Endothelial cell (in vitro differentiated cells): Measurements from ENCODE around the gene LUZP2. TPM values are rescaled to one million over a fixed set of nuclear protein-coding genes. Genes with fewer than 3 reads are reported as not detected.
"Not testable (repeated sequence)": the region's sequence is repeated elsewhere in the genome, so short reads cannot be mapped to it uniquely, and the experiment has no call there.

Experiments used
- DNase-seq: peaks from one replicate; pipeline ENCODE4 v3.0.0; 2021; ENCODE audit warnings: low spot score
- H3K27ac Mint-ChIP-seq: one replicate; pipeline ENCODE4 v1.8.0; 2021; ENCODE audit warnings: mixed read lengths, inconsistent platforms; ENCODE audit not compliant: unreplicated experiment
- H3K27me3 Mint-ChIP-seq: one replicate; pipeline ENCODE4 v1.8.0; 2021; ENCODE audit warnings: mild to moderate bottlenecking, moderate library complexity, mixed read lengths, inconsistent platforms; ENCODE audit not compliant: unreplicated experiment
- H3K36me3 Mint-ChIP-seq: one replicate; pipeline ENCODE4 v1.8.0; 2021; ENCODE audit warnings: mild to moderate bottlenecking, low read depth, mixed read lengths, inconsistent platforms; ENCODE audit not compliant: unreplicated experiment
- H3K4me1 Mint-ChIP-seq: one replicate; pipeline ENCODE4 v1.8.0; 2021; ENCODE audit warnings: mild to moderate bottlenecking, mixed read lengths, inconsistent platforms; ENCODE audit not compliant: unreplicated experiment
- H3K4me3 Mint-ChIP-seq: one replicate; pipeline ENCODE4 v1.8.0; 2021; ENCODE audit warnings: mild to moderate bottlenecking, mixed read lengths, inconsistent platforms; ENCODE audit not compliant: unreplicated experiment
- H3K9me3 Mint-ChIP-seq: one replicate; pipeline ENCODE4 v1.8.0; 2021; ENCODE audit warnings: mixed read lengths, inconsistent platforms; ENCODE audit not compliant: unreplicated experiment
- total RNA-seq: library from RNA; stranded (reverse); fragmentation: NEBNext Ultra II Directional; extraction: Animal tissue kit (Norgen Biotek cat#: 25700); gene quantifications from one replicate; pipeline ENCODE4 v1.2.1, GENCODE V29; 2021; ENCODE audit not compliant: unreplicated experiment
- TF ChIP-seq, protein P1 (sequence below): fragments of 200-600 bp; sonication (generic); IDR thresholded peaks from one replicate; pipeline ENCODE4 v1.5.0; 2021; ENCODE audit warnings: antibody characterized with exemption; ENCODE audit not compliant: unreplicated experiment

Gene LUZP2
- total RNA-seq, 1 donor from 2014 or later = 0.10 TPM

DNA sequence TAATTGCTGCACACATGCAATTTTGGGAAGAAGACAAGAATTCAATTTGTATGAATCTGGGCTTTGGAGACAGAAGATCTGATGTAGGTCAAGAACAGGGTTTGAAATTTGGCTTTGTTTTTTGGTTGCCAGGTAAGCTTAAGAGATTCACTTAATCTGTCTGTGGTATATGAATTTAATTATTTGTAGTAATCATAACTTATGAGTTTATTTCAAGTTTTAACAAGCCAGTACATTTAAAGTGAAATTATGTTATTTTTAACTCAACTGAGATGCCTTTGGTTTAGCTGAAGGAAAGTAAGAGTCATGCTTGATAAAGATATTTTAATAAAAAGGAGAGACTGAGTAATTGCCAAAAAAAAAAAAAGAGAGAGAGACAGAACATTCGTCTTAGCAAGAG is 384.1 kb downstream of the LUZP2 start:
- no peak for DNase-seq
- TF ChIP-seq, protein P1, sequence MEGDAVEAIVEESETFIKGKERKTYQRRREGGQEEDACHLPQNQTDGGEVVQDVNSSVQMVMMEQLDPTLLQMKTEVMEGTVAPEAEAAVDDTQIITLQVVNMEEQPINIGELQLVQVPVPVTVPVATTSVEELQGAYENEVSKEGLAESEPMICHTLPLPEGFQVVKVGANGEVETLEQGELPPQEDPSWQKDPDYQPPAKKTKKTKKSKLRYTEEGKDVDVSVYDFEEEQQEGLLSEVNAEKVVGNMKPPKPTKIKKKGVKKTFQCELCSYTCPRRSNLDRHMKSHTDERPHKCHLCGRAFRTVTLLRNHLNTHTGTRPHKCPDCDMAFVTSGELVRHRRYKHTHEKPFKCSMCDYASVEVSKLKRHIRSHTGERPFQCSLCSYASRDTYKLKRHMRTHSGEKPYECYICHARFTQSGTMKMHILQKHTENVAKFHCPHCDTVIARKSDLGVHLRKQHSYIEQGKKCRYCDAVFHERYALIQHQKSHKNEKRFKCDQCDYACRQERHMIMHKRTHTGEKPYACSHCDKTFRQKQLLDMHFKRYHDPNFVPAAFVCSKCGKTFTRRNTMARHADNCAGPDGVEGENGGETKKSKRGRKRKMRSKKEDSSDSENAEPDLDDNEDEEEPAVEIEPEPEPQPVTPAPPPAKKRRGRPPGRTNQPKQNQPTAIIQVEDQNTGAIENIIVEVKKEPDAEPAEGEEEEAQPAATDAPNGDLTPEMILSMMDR = no peak
- H3K27me3 Mint-ChIP-seq = no peaks in the 10 kb centered on the region
- no peaks in the 10 kb centered on the region for H3K9me3 Mint-ChIP-seq
- H3K36me3 Mint-ChIP-seq = no peaks in the 10 kb centered on the region
- H3K4me1 Mint-ChIP-seq = no peaks in the 10 kb centered on the region
- no peak overlapping the region for H3K4me3 Mint-ChIP-seq
- no peak overlapping the region for H3K27ac Mint-ChIP-seq

DNA sequence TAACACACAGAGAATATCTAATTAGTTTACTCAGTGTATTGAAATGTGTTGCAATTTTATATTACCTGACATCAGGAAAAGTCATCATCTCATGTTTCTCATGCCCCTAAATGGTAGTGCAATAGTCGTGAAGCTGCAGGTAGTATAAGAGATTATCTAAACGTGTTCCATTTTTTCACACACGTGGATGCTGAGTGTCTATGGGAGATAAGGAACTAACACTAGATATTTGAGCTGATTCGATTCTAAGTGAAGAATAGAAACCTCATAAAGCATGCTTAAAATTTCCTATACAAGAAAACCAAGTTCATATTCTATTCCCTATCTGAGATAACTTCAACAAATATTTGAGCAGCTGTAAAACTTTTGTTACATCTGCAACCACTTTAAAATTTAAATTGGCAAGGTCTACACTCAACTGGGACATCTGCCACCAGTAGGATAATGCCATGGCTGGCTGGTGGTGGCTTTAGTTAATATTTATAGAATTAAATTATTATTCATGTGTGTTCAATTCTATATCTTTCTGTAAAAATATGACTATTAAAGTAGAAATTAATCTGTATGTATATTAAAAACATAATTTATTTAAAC is 388.8 kb downstream of the LUZP2 start:
- no peak overlapping the region for H3K27ac Mint-ChIP-seq
- no peaks in the 10 kb centered on the region for H3K9me3 Mint-ChIP-seq
- no peak for DNase-seq
- H3K4me1 Mint-ChIP-seq = no peaks in the 10 kb centered on the region
- H3K4me3 Mint-ChIP-seq = no peak overlapping the region
- H3K27me3 Mint-ChIP-seq = peaks cover 1% of the 10 kb centered on the region
- TF ChIP-seq, protein P1 = no peak
- H3K36me3 Mint-ChIP-seq = no peaks in the 10 kb centered on the region

DNA sequence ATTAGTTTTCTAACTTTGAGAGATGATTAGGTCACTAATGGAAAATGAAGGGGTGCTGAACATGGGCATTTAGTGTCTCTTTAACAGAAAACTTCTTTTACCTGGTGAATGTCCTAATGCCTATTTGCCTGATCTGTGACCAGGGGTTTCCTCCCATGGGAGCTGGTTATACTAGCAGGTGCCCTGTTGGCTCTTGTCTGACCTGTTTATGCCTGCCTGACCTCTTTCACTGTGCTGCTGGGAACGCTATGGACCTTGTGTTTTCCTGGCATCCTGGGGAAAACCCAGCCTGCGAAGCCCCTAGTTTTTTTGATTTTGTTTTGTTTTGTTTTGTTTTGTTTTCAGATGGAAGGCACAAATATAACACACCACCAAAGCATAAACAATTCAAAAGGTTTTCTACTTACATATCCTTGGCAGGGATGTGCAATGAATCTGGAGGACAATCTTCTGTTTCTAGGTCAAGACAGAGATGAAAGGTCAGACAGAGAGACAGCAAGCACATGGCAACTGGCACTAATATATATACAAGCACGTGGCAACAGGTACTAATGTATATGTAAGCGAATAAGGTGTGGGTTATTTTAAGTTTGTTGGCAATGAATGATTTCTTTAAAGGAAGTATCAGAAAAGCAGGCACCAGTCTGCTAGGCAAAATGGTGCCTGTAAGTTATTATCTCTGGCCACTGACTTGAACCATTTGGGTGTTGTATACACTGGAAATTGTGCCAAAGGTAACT is 390.2 kb downstream of the LUZP2 start:
- H3K27ac Mint-ChIP-seq = no peak overlapping the region
- H3K4me1 Mint-ChIP-seq = no peaks in the 10 kb centered on the region
- H3K4me3 Mint-ChIP-seq = no peak overlapping the region
- no peaks in the 10 kb centered on the region for H3K9me3 Mint-ChIP-seq
- no peak for DNase-seq
- no peaks in the 10 kb centered on the region for H3K36me3 Mint-ChIP-seq
- TF ChIP-seq, protein P1 = no peak
- H3K27me3 Mint-ChIP-seq = peaks cover 1% of the 10 kb centered on the region

DNA sequence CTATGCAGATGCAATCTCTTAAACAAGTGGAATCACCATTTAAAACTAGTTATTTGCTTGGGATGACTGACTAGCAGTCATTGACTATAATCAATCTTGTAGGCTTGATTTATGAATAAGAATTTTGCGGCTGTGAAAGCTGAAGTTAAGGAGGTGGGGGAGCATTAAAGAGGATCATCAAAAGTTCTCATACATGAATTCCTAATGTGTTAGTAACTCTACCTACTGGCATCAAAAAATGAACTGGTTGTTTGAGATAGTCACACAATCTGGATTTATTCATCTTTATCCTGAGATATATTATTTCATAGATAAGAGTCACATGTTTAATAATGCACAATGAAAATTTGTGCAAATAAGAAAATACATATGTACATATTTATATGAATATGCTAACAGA is 393.6 kb downstream of the LUZP2 start:
- no peak for DNase-seq
- no peak overlapping the region for H3K27ac Mint-ChIP-seq
- H3K4me3 Mint-ChIP-seq = no peak overlapping the region

DNA sequence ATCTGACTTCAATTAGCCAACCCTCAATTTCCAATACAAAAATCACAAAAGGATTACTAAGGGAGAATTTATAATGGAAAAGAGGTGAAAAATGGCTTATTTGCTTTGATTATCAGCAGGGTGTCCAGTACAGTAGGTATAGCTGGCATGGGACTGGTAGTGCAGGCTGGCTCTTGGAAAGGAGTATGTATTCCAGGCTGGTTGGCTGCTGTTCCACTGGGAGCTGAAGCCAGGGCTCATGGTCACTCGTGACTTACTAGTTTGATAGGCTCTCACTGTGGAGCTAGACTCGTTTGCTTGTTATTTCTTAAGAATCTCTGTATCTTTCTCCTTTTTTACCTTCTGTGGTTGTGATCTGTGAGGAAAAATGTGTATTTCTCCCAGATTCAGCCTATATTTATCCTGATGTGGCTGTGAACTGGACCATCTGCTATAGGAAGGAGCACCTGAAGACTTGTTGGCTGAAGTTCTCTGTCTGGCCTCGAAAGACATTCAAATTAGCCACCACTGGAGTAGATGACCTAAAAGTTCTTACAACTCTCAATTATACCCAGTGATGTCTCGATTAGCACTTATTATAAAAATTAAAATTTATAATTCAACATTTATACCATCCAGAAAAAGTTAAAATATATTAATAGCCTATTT is 395.1 kb downstream of the LUZP2 start:
- not testable (repeated sequence) for H3K9me3 Mint-ChIP-seq, H3K27ac Mint-ChIP-seq, DNase-seq, H3K4me3 Mint-ChIP-seq, H3K4me1 Mint-ChIP-seq, H3K27me3 Mint-ChIP-seq, H3K36me3 Mint-ChIP-seq

More for the DNA sequence above, 393.6 kb downstream of the LUZP2 start:
- H3K9me3 Mint-ChIP-seq = no peaks in the 10 kb centered on the region
- peaks cover 1% of the 10 kb centered on the region for H3K27me3 Mint-ChIP-seq
- H3K36me3 Mint-ChIP-seq = no peaks in the 10 kb centered on the region
- TF ChIP-seq, protein P1 = no peak
- H3K4me1 Mint-ChIP-seq = no peaks in the 10 kb centered on the region
